ENCODE measurements around the gene CEP164. TPM values are rescaled to one million over a fixed set of nuclear protein-coding genes. Genes with fewer than 3 reads are reported as not detected.

The CEP164 gene
- total RNA-seq, 6 experiments from 2014 or later = 29.0 to 35.6 (median 33.0) TPM

DNA sequence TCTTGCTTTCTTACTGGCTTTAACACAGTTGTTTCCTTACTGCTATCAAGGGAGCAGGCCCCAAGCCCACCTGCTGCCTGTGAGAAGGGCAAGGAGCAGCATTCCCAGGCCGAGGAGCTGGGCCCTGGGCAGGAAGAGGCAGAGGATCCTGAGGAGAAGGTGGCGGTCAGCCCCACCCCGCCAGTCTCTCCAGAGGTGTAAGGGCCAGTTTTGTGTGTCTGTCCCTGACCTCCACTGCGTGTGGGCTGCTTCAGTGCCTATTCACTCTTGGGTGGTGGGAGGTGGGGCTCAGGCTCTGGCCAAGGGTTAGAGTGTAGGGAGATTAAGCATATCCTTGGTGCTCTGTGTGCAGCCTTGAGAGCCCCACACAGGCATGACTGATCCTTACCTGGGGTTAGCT lies 55.1 kb downstream of the CEP164 start:
- TF ChIP-seq, protein P1, sequence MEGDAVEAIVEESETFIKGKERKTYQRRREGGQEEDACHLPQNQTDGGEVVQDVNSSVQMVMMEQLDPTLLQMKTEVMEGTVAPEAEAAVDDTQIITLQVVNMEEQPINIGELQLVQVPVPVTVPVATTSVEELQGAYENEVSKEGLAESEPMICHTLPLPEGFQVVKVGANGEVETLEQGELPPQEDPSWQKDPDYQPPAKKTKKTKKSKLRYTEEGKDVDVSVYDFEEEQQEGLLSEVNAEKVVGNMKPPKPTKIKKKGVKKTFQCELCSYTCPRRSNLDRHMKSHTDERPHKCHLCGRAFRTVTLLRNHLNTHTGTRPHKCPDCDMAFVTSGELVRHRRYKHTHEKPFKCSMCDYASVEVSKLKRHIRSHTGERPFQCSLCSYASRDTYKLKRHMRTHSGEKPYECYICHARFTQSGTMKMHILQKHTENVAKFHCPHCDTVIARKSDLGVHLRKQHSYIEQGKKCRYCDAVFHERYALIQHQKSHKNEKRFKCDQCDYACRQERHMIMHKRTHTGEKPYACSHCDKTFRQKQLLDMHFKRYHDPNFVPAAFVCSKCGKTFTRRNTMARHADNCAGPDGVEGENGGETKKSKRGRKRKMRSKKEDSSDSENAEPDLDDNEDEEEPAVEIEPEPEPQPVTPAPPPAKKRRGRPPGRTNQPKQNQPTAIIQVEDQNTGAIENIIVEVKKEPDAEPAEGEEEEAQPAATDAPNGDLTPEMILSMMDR (IDR thresholded peaks at IDR 0.05) = no peak
- Mint-ChIP-seq H3K4me3 (no peak overlapping the region), H3K9me3 (no peaks in the 10 kb centered on the region), H3K27me3 (ENCODE audit: insufficient read depth) (no peaks in the 10 kb centered on the region; the same call in 1 of the 2 replicates), H3K4me1 (ENCODE audit: low read depth) (peaks cover 33% of the 10 kb centered on the region), H3K27ac (peak overlapping the region; percentile 88), H3K36me3 (ENCODE audit: low read depth) (peaks cover 59% of the 10 kb centered on the region)
- DNase-seq = no peak

- no peaks in the 10 kb centered on the region for H3K9me3 Mint-ChIP-seq
- TF ChIP-seq, protein P1 (IDR thresholded peaks at IDR 0.05) = no peak
- H3K4me1 Mint-ChIP-seq (ENCODE audit: low read depth) = peaks cover 46% of the 10 kb centered on the region
- peaks cover 66% of the 10 kb centered on the region for H3K36me3 Mint-ChIP-seq (ENCODE audit: low read depth)
- DNase-seq = peak; percentile 95
- peak overlapping the region; percentile 88 for H3K27ac Mint-ChIP-seq
- no peaks in the 10 kb centered on the region; the same call in 1 of the 2 replicates for H3K27me3 Mint-ChIP-seq (ENCODE audit: insufficient read depth)
- H3K4me3 Mint-ChIP-seq = no peak overlapping the region
Observed at GRCh38 chr11:117384045-117384444, 56.4 kb downstream of the CEP164 start.

DNA sequence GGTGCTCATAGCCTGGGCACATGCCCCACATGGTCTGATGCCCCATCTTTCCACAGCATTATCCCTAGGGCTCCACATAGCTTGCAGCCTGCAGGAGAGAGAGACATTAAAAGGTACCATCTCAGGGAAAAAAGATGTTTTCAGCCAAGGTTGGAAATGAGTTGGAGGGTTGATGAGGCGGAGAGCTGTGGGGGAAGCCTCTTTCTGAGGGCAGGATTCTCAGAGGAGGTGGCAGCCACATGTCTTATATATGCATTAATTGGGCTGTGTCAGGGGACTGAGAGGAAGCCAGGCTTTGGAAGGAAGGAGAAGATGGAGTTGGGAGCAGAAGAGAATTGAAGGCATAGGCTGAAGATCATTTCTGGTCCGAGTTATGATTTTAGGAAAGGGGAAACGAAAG lies 57.8 kb downstream of the CEP164 start:
- Mint-ChIP-seq H3K9me3 (no peaks in the 10 kb centered on the region), H3K4me3 (no peak overlapping the region), H3K27ac (peak overlapping the region; percentile 65; the same call in 1 of the 2 replicates), H3K27me3 (ENCODE audit: insufficient read depth) (no peaks in the 10 kb centered on the region; the same call in 1 of the 2 replicates), H3K4me1 (ENCODE audit: low read depth) (peaks cover 55% of the 10 kb centered on the region), H3K36me3 (ENCODE audit: low read depth) (peaks cover 68% of the 10 kb centered on the region)
- TF ChIP-seq, protein P1 (IDR thresholded peaks at IDR 0.05) = no peak
- no peak for DNase-seq

- Mint-ChIP-seq H3K36me3 (ENCODE audit: low read depth) (peaks cover 69% of the 10 kb centered on the region), H3K4me1 (ENCODE audit: low read depth) (peaks cover 55% of the 10 kb centered on the region), H3K27ac (no peak overlapping the region), H3K4me3 (no peak overlapping the region), H3K27me3 (ENCODE audit: insufficient read depth) (no peaks in the 10 kb centered on the region; the same call in 1 of the 2 replicates), H3K9me3 (no peaks in the 10 kb centered on the region)
- DNase-seq = no peak
- TF ChIP-seq, protein P1 (IDR thresholded peaks at IDR 0.05) = no peak
Observed at GRCh38 chr11:117385906-117386305, 58.3 kb downstream of the CEP164 start.

DNA sequence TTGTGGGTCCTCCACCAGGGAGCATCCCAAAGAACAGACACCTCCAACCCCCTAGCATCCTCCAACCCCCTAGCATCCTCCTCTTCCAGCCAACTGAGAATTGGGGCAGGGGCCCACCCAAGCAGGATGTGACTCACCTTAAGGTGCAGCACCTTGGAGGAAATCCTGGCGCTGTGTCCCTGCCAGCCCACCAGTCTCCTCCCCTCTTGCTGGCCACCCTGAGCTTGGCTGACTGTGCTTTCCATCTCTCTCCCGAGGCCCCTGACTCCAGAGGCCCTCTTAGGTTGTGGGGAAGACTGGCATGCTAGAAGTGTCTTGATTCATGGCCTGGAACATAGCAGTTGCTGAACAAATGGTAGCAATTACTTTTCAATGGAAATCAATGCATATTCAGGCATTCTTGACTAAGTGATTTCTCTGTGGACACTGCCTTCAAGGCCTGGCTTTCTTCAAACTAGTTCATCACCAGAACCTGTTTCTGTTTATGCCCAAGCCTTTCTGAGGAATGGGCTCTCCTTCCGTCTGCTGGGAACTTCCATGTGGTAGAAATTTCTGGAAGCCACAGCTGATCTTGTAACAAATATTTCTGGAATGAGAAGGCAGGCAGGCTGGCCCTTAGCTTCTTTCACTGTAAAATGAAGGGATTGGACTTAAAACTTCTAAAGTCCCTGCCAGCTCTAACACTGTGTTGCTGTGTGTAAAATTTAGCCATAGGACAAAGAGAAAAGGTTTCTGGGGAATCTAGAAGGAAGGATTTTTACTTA lies 60.5 kb downstream of the CEP164 start:
- Mint-ChIP-seq H3K4me3 (peak overlapping the region; percentile 47; the same call in 1 of the 2 replicates), H3K9me3 (no peaks in the 10 kb centered on the region), H3K27me3 (ENCODE audit: insufficient read depth) (no peaks in the 10 kb centered on the region; the same call in 1 of the 2 replicates), H3K27ac (peak overlapping the region; percentile 86), H3K36me3 (ENCODE audit: low read depth) (peaks cover 63% of the 10 kb centered on the region), H3K4me1 (ENCODE audit: low read depth) (peaks cover 44% of the 10 kb centered on the region)
- DNase-seq = peak; percentile 67
- TF ChIP-seq, protein P1 (IDR thresholded peaks at IDR 0.05) = no peak

All from HFFc6 (cell line).